GM23338 (cell line): Measurements from ENCODE around the gene KCNC2. TPM values are rescaled to one million over a fixed set of nuclear protein-coding genes. Genes with fewer than 3 reads are reported as not detected.

Experiments used
- ATAC-seq: fragments of 200-7000 bp; cut with Tn5 transposase; 3 replicates; pipeline ENCODE4 v1.9.1; 2020
- DNase-seq: peaks from one replicate; pipeline ENCODE4 v3.0.0-alpha.2; 2015; ENCODE audit warnings: low spot score
- H2AFZ ChIP-seq: fragments of 200-600 bp; sonication (generic); 2 replicates; pipeline ENCODE4 v1.8.0; 2016; ENCODE audit warnings: antibody characterized with exemption, mild to moderate bottlenecking, moderate library complexity
- H3F3A ChIP-seq: fragments of 200-600 bp; sonication (generic); replicated peaks from 2 replicates; pipeline ENCODE4 v1.8.0; 2017; ENCODE audit warnings: antibody characterized with exemption, mixed run types, low read depth
- H3K27ac ChIP-seq: fragments of 200-600 bp; sonication (generic); 2 replicates; pipeline ENCODE4 v1.6.1; 2016; ENCODE audit warnings: low read depth
- H3K27me3 ChIP-seq: fragments of 200-600 bp; sonication (generic); 2 replicates; pipeline ENCODE4 v1.8.0; 2016; ENCODE audit warnings: mild to moderate bottlenecking, mixed run types, moderate library complexity; ENCODE audit not compliant: insufficient read depth
- H3K36me3 ChIP-seq: fragments of 200-600 bp; sonication (generic); 2 replicates; pipeline ENCODE4 v1.8.0; 2016; ENCODE audit warnings: mild to moderate bottlenecking; ENCODE audit not compliant: insufficient read depth
- H3K4me1 ChIP-seq: fragments of 200-600 bp; sonication (generic); 2 replicates; pipeline ENCODE4 v1.8.0; 2016; ENCODE audit warnings: mild to moderate bottlenecking, moderate library complexity; ENCODE audit not compliant: insufficient read depth
- H3K4me2 ChIP-seq: fragments of 200-600 bp; sonication (generic); 2 replicates; pipeline ENCODE4 v1.7.1; 2017; ENCODE audit warnings: mixed run types
- H3K4me3 ChIP-seq: fragments of 200-600 bp; sonication (generic); 2 replicates; pipeline ENCODE4 v1.6.1; 2016; ENCODE audit warnings: mixed run types
- H3K79me2 ChIP-seq: fragments of 200-600 bp; sonication (generic); replicated peaks from 2 replicates; pipeline ENCODE4 v1.8.0; 2017; ENCODE audit warnings: mild to moderate bottlenecking; ENCODE audit not compliant: insufficient read depth
- H3K9me2 ChIP-seq: fragments of 200-600 bp; sonication (generic); 2 replicates; pipeline ENCODE4 v1.8.0; 2017; ENCODE audit not compliant: insufficient read depth
- H4K20me1 ChIP-seq: fragments of 200-600 bp; sonication (generic); replicated peaks from 2 replicates; pipeline ENCODE4 v1.8.0; 2017; ENCODE audit warnings: mild to moderate bottlenecking; ENCODE audit not compliant: insufficient read depth
- H3K27ac Mint-ChIP-seq: 2 replicates; pipeline ENCODE4 v1.8.0; 2020; ENCODE audit warnings: inconsistent platforms, mild to moderate bottlenecking, moderate library complexity, mixed read lengths
- H3K27me3 Mint-ChIP-seq: 3 replicates; pipeline ENCODE4 v1.8.0; 2022; ENCODE audit warnings: low read depth, mild to moderate bottlenecking, moderate library complexity, mixed read lengths, inconsistent platforms; ENCODE audit not compliant: insufficient read depth, poor library complexity
- H3K36me3 Mint-ChIP-seq: 3 replicates; pipeline ENCODE4 v1.8.0; 2021; ENCODE audit warnings: low read depth, mild to moderate bottlenecking, inconsistent platforms, moderate library complexity, mixed read lengths
- H3K4me1 Mint-ChIP-seq: 3 replicates; pipeline ENCODE4 v1.8.0; 2020; ENCODE audit warnings: mild to moderate bottlenecking, inconsistent platforms, mixed read lengths
- H3K4me3 Mint-ChIP-seq: 3 replicates; pipeline ENCODE4 v1.8.0; 2021; ENCODE audit warnings: moderate library complexity, mild to moderate bottlenecking, inconsistent platforms, mixed read lengths
- H3K9me3 Mint-ChIP-seq: 3 replicates; pipeline ENCODE4 v1.8.0; 2020; ENCODE audit warnings: moderate library complexity, mild to moderate bottlenecking, inconsistent platforms, mixed read lengths
- CREB1 ChIP-seq: fragments of 250-450 bp; sonication (Bioruptor Pico); IDR thresholded peaks from 2 replicates; pipeline ENCODE4 v1.5.0; 2020; ENCODE audit warnings: low read depth, mild to moderate bottlenecking, moderate library complexity
- ETS1 ChIP-seq: IDR thresholded peaks from 2 replicates; pipeline ENCODE4 v1.6.1; 2016; ENCODE audit warnings: antibody characterized with exemption
- NANOG ChIP-seq: IDR thresholded peaks from 2 replicates; pipeline ENCODE4 v1.6.1; 2016; ENCODE audit warnings: antibody characterized with exemption, borderline replicate concordance
- STAT1 ChIP-seq: IDR thresholded peaks from one replicate; pipeline ENCODE4 v1.6.1; 2016; ENCODE audit warnings: antibody characterized with exemption; ENCODE audit not compliant: unreplicated experiment
- ZNF114 ChIP-seq: fragments of 250-450 bp; sonication (Bioruptor Pico); IDR thresholded peaks from 2 replicates; pipeline ENCODE4 v1.5.0; 2020; ENCODE audit warnings: mild to moderate bottlenecking, moderate library complexity
- ZNF462 ChIP-seq: fragments of 250-450 bp; sonication (Bioruptor Pico); IDR thresholded peaks from 2 replicates; pipeline ENCODE4 v1.5.0; 2020; ENCODE audit warnings: mild to moderate bottlenecking, moderate library complexity
- polyA plus RNA-seq: library from polyadenylated mRNA; unstranded; fragments of >200 nt; fragmentation: Nextera tagmentation; extraction: Ambion mirVana; gene quantifications from 2 replicates; pipeline ENCODE4 v1.2.1, GENCODE V29; 2016
- total RNA-seq: library from RNA; depleted of rRNA; stranded (reverse); fragments of >200 nt; shearing (Covaris generic); gene quantifications from 2 replicates; pipeline ENCODE4 v1.2.3, GENCODE V29; 2014

The KCNC2 gene
- total and polyA plus RNA-seq, 2 experiments from 2014 or later, result 0.10 TPM; not detected in 1

GRCh38 chr12:75000120-75000519 is 209.5 kb downstream of the KCNC2 start:
- Histone ChIP-seq H3K27me3 (no peaks in the 10 kb centered on the region), H3K79me2 (no peaks in the 10 kb centered on the region), H3K4me1 (no peaks in the 10 kb centered on the region), H3K9me2 (no peaks in the 10 kb centered on the region), H3K4me3 (no peak overlapping the region), H2AFZ (no peak overlapping the region), H4K20me1 (no peaks in the 10 kb centered on the region), H3K27ac (no peak overlapping the region), H3K4me2 (no peak overlapping the region), H3F3A (no peaks in the 10 kb centered on the region), H3K36me3 (no peaks in the 10 kb centered on the region)
- no peaks in the 10 kb centered on the region for H3K27me3 Mint-ChIP-seq
- DNase-seq (no peak), ATAC-seq (no peak)
- TF ChIP-seq ZNF462 (CRISPR knock-in tag) (no peak), STAT1 (no peak), ETS1 (no peak)
- H3K27ac Mint-ChIP-seq, result no peak overlapping the region
- no peaks in the 10 kb centered on the region for H3K4me1 Mint-ChIP-seq
- no peaks in the 10 kb centered on the region for H3K36me3 Mint-ChIP-seq
- no peak overlapping the region for H3K4me3 Mint-ChIP-seq
- no peaks in the 10 kb centered on the region; the same call in 2 of the 3 replicates for H3K9me3 Mint-ChIP-seq

GRCh38 chr12:74999474-74999873 is 210.2 kb downstream of the KCNC2 start:
- DNase-seq (no peak), ATAC-seq (no peak)
- Mint-ChIP-seq H3K4me3 (no peak overlapping the region), H3K4me1 (no peaks in the 10 kb centered on the region), H3K36me3 (no peaks in the 10 kb centered on the region), H3K27me3 (no peaks in the 10 kb centered on the region), H3K9me3 (no peaks in the 10 kb centered on the region; the same call in 2 of the 3 replicates), H3K27ac (no peak overlapping the region)
- no peak overlapping the region for H3K4me2 ChIP-seq
- no peak overlapping the region for H2AFZ ChIP-seq
- H3K27ac ChIP-seq, result no peak overlapping the region
- no peaks in the 10 kb centered on the region for H4K20me1 ChIP-seq
- H3F3A ChIP-seq, result no peaks in the 10 kb centered on the region
- no peaks in the 10 kb centered on the region for H3K4me1 ChIP-seq
- H3K36me3 ChIP-seq, result no peaks in the 10 kb centered on the region
- H3K27me3 ChIP-seq, result no peaks in the 10 kb centered on the region
- no peaks in the 10 kb centered on the region for H3K79me2 ChIP-seq
- no peaks in the 10 kb centered on the region for H3K9me2 ChIP-seq
- H3K4me3 ChIP-seq, result no peak overlapping the region
- TF ChIP-seq CREB1 (CRISPR knock-in tag) (no peak), NANOG (no peak), STAT1 (no peak), ZNF114 (no peak), ETS1 (no peak)
